Prostate gland (tissue), 2 donors: ENCODE data around the gene KCNJ11. TPM values are rescaled to one million over a fixed set of nuclear protein-coding genes. Genes with fewer than 3 reads are reported as not detected.
A peak's percentile ranks its signal among the peaks of the same experiment; 100 is the strongest.

ENCODE experiments used
- DNase-seq: peaks from one replicate; pipeline ENCODE4 v3.0.0-alpha.2; 2019; ENCODE audit warnings: low spot score
- H3K27ac ChIP-seq, 2 donors: fragments of 200-600 bp; sonication (generic); 2 replicates each; pipeline ENCODE4 v1.5.1; 2017 to 2019
- H3K27me3 ChIP-seq: fragments of 200-600 bp; sonication (generic); replicated peaks from 2 replicates; pipeline ENCODE4 v1.5.1; 2019; ENCODE audit not compliant: insufficient read depth
- H3K36me3 ChIP-seq, 2 donors: fragments of 200-600 bp; sonication (generic); 1 replicate in 1 of 2; 2 replicates in 1 of 2; pipeline versions ENCODE4 v1.5.1 to v1.8.1; 2017 to 2019
- H3K4me1 ChIP-seq: fragments of 200-600 bp; sonication (generic); replicated peaks from 2 replicates; pipeline ENCODE4 v1.5.1; 2019
- H3K4me3 ChIP-seq, 2 donors: fragments of 200-600 bp; sonication (generic); 2 replicates each; pipeline ENCODE4 v1.5.1; 2017 to 2019
- H3K9me3 ChIP-seq: fragments of 200-600 bp; sonication (generic); 2 replicates; pipeline ENCODE4 v1.5.1; 2017
- CTCF ChIP-seq, 4 experiments: fragments of 200-600 bp in 2 of 4; fragments of 450-650 bp in 2 of 4; sonication (generic) in 2 of 4; IDR thresholded peaks; 1 replicate in 3 of 4; 2 replicates in 1 of 4; pipeline ENCODE4 v1.5.1; 2016 to 2019; ENCODE audit warnings: antibody characterized with exemption in 4 of 4, mild to moderate bottlenecking in 2 of 4, moderate library complexity in 2 of 4
- POLR2A ChIP-seq: fragments of 450-650 bp; IDR thresholded peaks from one replicate; pipeline ENCODE4 v1.6.1; 2016; ENCODE audit warnings: antibody characterized with exemption, mild to moderate bottlenecking
- POLR2AphosphoS5 ChIP-seq: sonication (generic); formaldehyde crosslinking; IDR thresholded peaks from one replicate; pipeline ENCODE4 v1.6.1; 2017; ENCODE audit warnings: antibody characterized with exemption
- WGBS: methylation state at CpG from one replicate; pipeline ENCODE4 v1.1.5; 2018; 5-methylcytosine and 5-hydroxymethylcytosine counted together
- intact Hi-C: fragments of 100-400 bp; cut with DNase I; formaldehyde crosslinking; loops from one replicate; pipeline ENCODE4 v1.14.2; 2022
- total RNA-seq, 2 donors: library from RNA; depleted of rRNA; stranded (reverse); fragments of >200 nt; gene quantifications; one replicate each; pipeline ENCODE4 v1.1.0, GENCODE V29; 2016

Gene KCNJ11
- total RNA-seq, 2 donors from 2014 or later, result 5.5 to 10.3 TPM

- Histone ChIP-seq H3K36me3 (no peaks in the 10 kb centered on the region), H3K4me1 (no peaks in the 10 kb centered on the region), H3K27ac (no peak overlapping the region), H3K9me3 (no peaks in the 10 kb centered on the region), H3K4me3 (no peak overlapping the region), H3K27me3 (no peaks in the 10 kb centered on the region)
- WGBS, result 87% methylated on average over 3 of the region's 3 CpGs
- intact Hi-C loops, result no loop called here
- TF ChIP-seq CTCF (IDR thresholded peaks at IDR 0.05), result no peak
- no peak for TF ChIP-seq POLR2AphosphoS5
- TF ChIP-seq POLR2A, result no peak
- no peak for DNase-seq
These were observed 3.3 kb upstream of the KCNJ11 start for GRCh38 chr11:17391493-17392355.

- no peaks in the 10 kb centered on the region for H3K36me3 ChIP-seq
- H3K4me3 ChIP-seq, result no peak overlapping the region
- intact Hi-C loops, result no loop called here
- peak overlapping the region in 1 of 2 donors; percentile 79 for H3K27ac ChIP-seq
- no peaks in the 10 kb centered on the region for H3K27me3 ChIP-seq
- WGBS, result 57% methylated on average over 10 of the region's 10 CpGs
- TF ChIP-seq POLR2A (no peak), CTCF (IDR thresholded peaks at IDR 0.05) (no peak), POLR2AphosphoS5 (no peak)
- no peak for DNase-seq
- H3K9me3 ChIP-seq, result no peaks in the 10 kb centered on the region
- no peaks in the 10 kb centered on the region for H3K4me1 ChIP-seq
These were observed 1.6 kb upstream of the KCNJ11 start for GRCh38 chr11:17389957-17390649.

GRCh38 chr11:17389211-17389956, 925 bp upstream of the KCNJ11 start:
- TF ChIP-seq POLR2AphosphoS5 (peak; percentile 29), POLR2A (no peak), CTCF (IDR thresholded peaks at IDR 0.05) (peak; percentile 60 to 79 (median 68))
- intact Hi-C loops, result no loop called here
- 3% methylated on average over 33 of the region's 55 CpGs for WGBS
- Histone ChIP-seq H3K27me3 (no peaks in the 10 kb centered on the region), H3K36me3 (no peaks in the 10 kb centered on the region), H3K9me3 (no peaks in the 10 kb centered on the region), H3K4me3 (peak overlapping the region; percentile 48 to 50), H3K4me1 (no peaks in the 10 kb centered on the region), H3K27ac (peak overlapping the region; percentile 76 to 79)
- peak; percentile 71 for DNase-seq

GRCh38 chr11:17387811-17388210, 648 bp downstream of the KCNJ11 start:
- no peak for DNase-seq
- no peak overlapping the region for H3K4me3 ChIP-seq
- H3K4me1 ChIP-seq, result no peaks in the 10 kb centered on the region
- H3K36me3 ChIP-seq, result no peaks in the 10 kb centered on the region
- no peak overlapping the region for H3K27ac ChIP-seq
- intact Hi-C loops, result no loop called here
- H3K9me3 ChIP-seq, result no peaks in the 10 kb centered on the region
- 96% methylated on average over 17 of the region's 20 CpGs for WGBS
- TF ChIP-seq POLR2AphosphoS5 (no peak), POLR2A (no peak), CTCF (IDR thresholded peaks at IDR 0.05) (no peak)
- H3K27me3 ChIP-seq, result no peaks in the 10 kb centered on the region
